ENCODE results near the gene KAT5. TPM values are rescaled to one million over a fixed set of nuclear protein-coding genes. Genes with fewer than 3 reads are reported as not detected.

Gene KAT5
- total RNA-seq, 1 experiment from 2014 or later = 49.6 TPM

- H2AFZ ChIP-seq = no peak overlapping the region
- no peaks in the 10 kb centered on the region for H4K20me1 ChIP-seq (ENCODE audit: insufficient read depth)
- H3K27me3 ChIP-seq (ENCODE audit: insufficient read depth, low read depth) = peaks cover 26% of the 10 kb centered on the region; the same call in 1 of the 2 replicates
- no peak overlapping the region for H3K4me2 ChIP-seq
- TF ChIP-seq EZH2 (IDR thresholded peaks at IDR 0.05; ENCODE audit: low read depth) (no peak), CTCF (conservative IDR thresholded peaks at IDR 0.05) (no peak)
- no peaks in the 10 kb centered on the region for H3K79me2 ChIP-seq (ENCODE audit: low read depth)
- BruUV-seq (replicated peaks) = no TSS peak
- no peaks in the 10 kb centered on the region for H3K9me3 ChIP-seq (ENCODE audit: insufficient read depth, low read depth)
- intact Hi-C loops (cut with micrococcal nuclease; ENCODE audit: unreplicated experiment) = no loop called here
- CTCF ChIA-PET = no interaction called here
- no peaks in the 10 kb centered on the region for H3K4me1 ChIP-seq (replicated peaks; ENCODE audit: insufficient read depth)
- no peak for DNase-seq
- H3K9me2 ChIP-seq (ENCODE audit: insufficient read depth) = no peaks in the 10 kb centered on the region
- POLR2A ChIA-PET (ENCODE audit: unreplicated experiment) = no interaction called here
- no peaks in the 10 kb centered on the region for H3K36me3 ChIP-seq (ENCODE audit: low read depth)
- peaks cover 6% of the 10 kb centered on the region; the same call in 1 of the 2 replicates for H3F3A ChIP-seq (ENCODE audit: insufficient read depth, low read depth)
- no peak overlapping the region for H3K27ac ChIP-seq
- no peak overlapping the region for H3K4me3 ChIP-seq
These were observed 13.8 kb upstream of the KAT5 start for GRCh38 chr11:65698205-65698604.

- peaks cover 6% of the 10 kb centered on the region; the same call in 1 of the 2 replicates for H3F3A ChIP-seq (ENCODE audit: insufficient read depth, low read depth)
- no peak overlapping the region for H3K4me2 ChIP-seq
- peaks cover 26% of the 10 kb centered on the region; the same call in 1 of the 2 replicates for H3K27me3 ChIP-seq (ENCODE audit: insufficient read depth, low read depth)
- no peaks in the 10 kb centered on the region for H3K9me3 ChIP-seq (ENCODE audit: insufficient read depth, low read depth)
- no peaks in the 10 kb centered on the region for H4K20me1 ChIP-seq (ENCODE audit: insufficient read depth)
- H3K4me3 ChIP-seq = no peak overlapping the region
- intact Hi-C loops (cut with micrococcal nuclease; ENCODE audit: unreplicated experiment) = no loop called here
- H3K4me1 ChIP-seq (replicated peaks; ENCODE audit: insufficient read depth) = no peaks in the 10 kb centered on the region
- CTCF ChIA-PET = no interaction called here
- TF ChIP-seq CTCF (conservative IDR thresholded peaks at IDR 0.05) (no peak), EZH2 (IDR thresholded peaks at IDR 0.05; ENCODE audit: low read depth) (no peak)
- H3K36me3 ChIP-seq (ENCODE audit: low read depth) = no peaks in the 10 kb centered on the region
- no peaks in the 10 kb centered on the region for H3K79me2 ChIP-seq (ENCODE audit: low read depth)
- H3K9me2 ChIP-seq (ENCODE audit: insufficient read depth) = no peaks in the 10 kb centered on the region
- no peak overlapping the region for H2AFZ ChIP-seq
- H3K27ac ChIP-seq = no peak overlapping the region
- no TSS peak for BruUV-seq (replicated peaks)
- POLR2A ChIA-PET (ENCODE audit: unreplicated experiment) = interaction anchor here (0.5 kb wide), 1 partner anchor 106 kb away, joined by 3 read pairs; no protein-coding TSS in a partner anchor
- DNase-seq = no peak
These were observed 12.7 kb upstream of the KAT5 start for GRCh38 chr11:65699306-65699705.

- H3K4me3 ChIP-seq = no peak overlapping the region
- intact Hi-C loops (cut with micrococcal nuclease; ENCODE audit: unreplicated experiment) = no loop called here
- BruUV-seq (replicated peaks) = no TSS peak
These were observed 11.7 kb upstream of the KAT5 start for GRCh38 chr11:65700399-65700798.

More at GRCh38 chr11:65700399-65700798, 11.7 kb upstream of the KAT5 start:
- Histone ChIP-seq H3K9me2 (ENCODE audit: insufficient read depth) (no peaks in the 10 kb centered on the region), H3K36me3 (ENCODE audit: low read depth) (no peaks in the 10 kb centered on the region), H4K20me1 (ENCODE audit: insufficient read depth) (no peaks in the 10 kb centered on the region), H3K27me3 (ENCODE audit: insufficient read depth, low read depth) (peaks cover 26% of the 10 kb centered on the region; the same call in 1 of the 2 replicates), H3K4me2 (no peak overlapping the region), H3K79me2 (ENCODE audit: low read depth) (no peaks in the 10 kb centered on the region), H3F3A (ENCODE audit: insufficient read depth, low read depth) (peaks cover 6% of the 10 kb centered on the region; the same call in 1 of the 2 replicates), H3K4me1 (replicated peaks; ENCODE audit: insufficient read depth) (no peaks in the 10 kb centered on the region), H2AFZ (no peak overlapping the region), H3K27ac (no peak overlapping the region), H3K9me3 (ENCODE audit: insufficient read depth, low read depth) (no peaks in the 10 kb centered on the region)
- CTCF ChIA-PET = interaction anchor here (0.7 kb wide), 1 partner anchor 11 kb away, joined by 4 read pairs; no protein-coding TSS in a partner anchor
- POLR2A ChIA-PET (ENCODE audit: unreplicated experiment) = interaction anchor here (0.6 kb wide), 1 partner anchor 268 kb away, joined by 18 read pairs; no protein-coding TSS in a partner anchor
- DNase-seq = no peak
- TF ChIP-seq EZH2 (IDR thresholded peaks at IDR 0.05; ENCODE audit: low read depth) (no peak), CTCF (conservative IDR thresholded peaks at IDR 0.05) (no peak)
